MCF 10A (cell line): ENCODE results near the gene MAPK9. TPM values are rescaled to one million over a fixed set of nuclear protein-coding genes. Genes with fewer than 3 reads are reported as not detected.

Source experiments
- BruUV-seq: library from RNA; stranded (reverse); fragments of 400-500 nt; replicated peaks from 2 replicates; lab custom pipeline; 2021; lab: Mats Ljungman, UMichigan
- CTCF ChIA-PET: fragments of 300-600 bp; sonication (Branson Sonifier 250); formaldehyde crosslinking; extraction: SDS; loops from one replicate; lab custom pipeline; 2021; ENCODE audit warnings: antibody characterized with exemption, inconsistent platforms; lab: Yijun Ruan, JAX
- POLR2A ChIA-PET: fragments of 300-600, 350-650 bp; sonication (Branson Sonifier 250); formaldehyde crosslinking; extraction: SDS; loops from one replicate; lab custom pipeline; 2020; ENCODE audit warnings: antibody characterized with exemption, inconsistent platforms; lab: Yijun Ruan, JAX
- DNase-seq: peaks from one replicate; pipeline ENCODE4 v3.0.0-alpha.2; 2018; ENCODE audit not compliant: unreplicated experiment
- H3K27ac Mint-ChIP-seq: one replicate; pipeline ENCODE4 v1.8.0; 2022; ENCODE audit warnings: mild to moderate bottlenecking, low read depth, mixed read lengths; ENCODE audit not compliant: unreplicated experiment
- H3K27me3 Mint-ChIP-seq: one replicate; pipeline ENCODE4 v1.8.0; 2022; ENCODE audit warnings: mixed read lengths; ENCODE audit not compliant: insufficient read depth, unreplicated experiment
- H3K36me3 Mint-ChIP-seq: one replicate; pipeline ENCODE4 v1.8.0; 2022; ENCODE audit warnings: mild to moderate bottlenecking, moderate library complexity, mixed read lengths; ENCODE audit not compliant: insufficient read depth, unreplicated experiment
- H3K4me1 Mint-ChIP-seq: one replicate; pipeline ENCODE4 v1.8.0; 2022; ENCODE audit warnings: mixed read lengths; ENCODE audit not compliant: insufficient read depth, unreplicated experiment
- H3K4me3 Mint-ChIP-seq: one replicate; pipeline ENCODE4 v1.8.0; 2022; ENCODE audit warnings: mild to moderate bottlenecking, moderate library complexity, mixed read lengths; ENCODE audit not compliant: unreplicated experiment
- H3K9me3 Mint-ChIP-seq: one replicate; pipeline ENCODE4 v1.8.0; 2022; ENCODE audit warnings: mixed read lengths; ENCODE audit not compliant: unreplicated experiment
- intact Hi-C: fragments of 100-400 bp; cut with micrococcal nuclease; formaldehyde crosslinking; loops from 2 replicates; pipeline ENCODE4 v1.14.1; 2022
- total RNA-seq: library from RNA; stranded (reverse); gene quantifications from 2 replicates; pipeline ENCODE4 v1.2.3, GENCODE V29; 2022
- TF ChIP-seq, protein P1 (sequence below): fragments of 200-600 bp; IDR thresholded peaks from one replicate; pipeline ENCODE4 v1.8.0; 2022; ENCODE audit warnings: antibody characterized with exemption, mild to moderate bottlenecking; ENCODE audit not compliant: unreplicated experiment

MAPK9 gene
- total RNA-seq, 1 experiment from 2014 or later = 64.0 TPM

GRCh38 chr5:180329138-180329435 is 37.2 kb upstream of the MAPK9 start:
- intact Hi-C loops = loop anchor here (2.0 kb wide), 1 partner anchor 390 kb away; no protein-coding TSS in a partner anchor
- no peaks in the 10 kb centered on the region for H3K9me3 Mint-ChIP-seq
- peaks cover 10% of the 10 kb centered on the region for H3K36me3 Mint-ChIP-seq
- DNase-seq = no peak
- H3K27me3 Mint-ChIP-seq = no peaks in the 10 kb centered on the region
- peaks cover 40% of the 10 kb centered on the region for H3K4me1 Mint-ChIP-seq
- TF ChIP-seq, protein P1, sequence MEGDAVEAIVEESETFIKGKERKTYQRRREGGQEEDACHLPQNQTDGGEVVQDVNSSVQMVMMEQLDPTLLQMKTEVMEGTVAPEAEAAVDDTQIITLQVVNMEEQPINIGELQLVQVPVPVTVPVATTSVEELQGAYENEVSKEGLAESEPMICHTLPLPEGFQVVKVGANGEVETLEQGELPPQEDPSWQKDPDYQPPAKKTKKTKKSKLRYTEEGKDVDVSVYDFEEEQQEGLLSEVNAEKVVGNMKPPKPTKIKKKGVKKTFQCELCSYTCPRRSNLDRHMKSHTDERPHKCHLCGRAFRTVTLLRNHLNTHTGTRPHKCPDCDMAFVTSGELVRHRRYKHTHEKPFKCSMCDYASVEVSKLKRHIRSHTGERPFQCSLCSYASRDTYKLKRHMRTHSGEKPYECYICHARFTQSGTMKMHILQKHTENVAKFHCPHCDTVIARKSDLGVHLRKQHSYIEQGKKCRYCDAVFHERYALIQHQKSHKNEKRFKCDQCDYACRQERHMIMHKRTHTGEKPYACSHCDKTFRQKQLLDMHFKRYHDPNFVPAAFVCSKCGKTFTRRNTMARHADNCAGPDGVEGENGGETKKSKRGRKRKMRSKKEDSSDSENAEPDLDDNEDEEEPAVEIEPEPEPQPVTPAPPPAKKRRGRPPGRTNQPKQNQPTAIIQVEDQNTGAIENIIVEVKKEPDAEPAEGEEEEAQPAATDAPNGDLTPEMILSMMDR = no peak
- ChIA-PET CTCF (interaction anchor here (0.6 to 11.3 kb wide), 58 partner anchors 9 to 427 kb away, joined by 3 to 167 read pairs (median 4); partner anchors contain the start of gene MAPK9), POLR2A (interaction anchor here (0.6 to 2.0 kb wide), 9 partner anchors 10 to 206 kb away, joined by 3 to 15 read pairs (median 3); no protein-coding TSS in a partner anchor)
- BruUV-seq = no TSS peak
- H3K4me3 Mint-ChIP-seq = no peak overlapping the region
- H3K27ac Mint-ChIP-seq = no peak overlapping the region

DNA sequence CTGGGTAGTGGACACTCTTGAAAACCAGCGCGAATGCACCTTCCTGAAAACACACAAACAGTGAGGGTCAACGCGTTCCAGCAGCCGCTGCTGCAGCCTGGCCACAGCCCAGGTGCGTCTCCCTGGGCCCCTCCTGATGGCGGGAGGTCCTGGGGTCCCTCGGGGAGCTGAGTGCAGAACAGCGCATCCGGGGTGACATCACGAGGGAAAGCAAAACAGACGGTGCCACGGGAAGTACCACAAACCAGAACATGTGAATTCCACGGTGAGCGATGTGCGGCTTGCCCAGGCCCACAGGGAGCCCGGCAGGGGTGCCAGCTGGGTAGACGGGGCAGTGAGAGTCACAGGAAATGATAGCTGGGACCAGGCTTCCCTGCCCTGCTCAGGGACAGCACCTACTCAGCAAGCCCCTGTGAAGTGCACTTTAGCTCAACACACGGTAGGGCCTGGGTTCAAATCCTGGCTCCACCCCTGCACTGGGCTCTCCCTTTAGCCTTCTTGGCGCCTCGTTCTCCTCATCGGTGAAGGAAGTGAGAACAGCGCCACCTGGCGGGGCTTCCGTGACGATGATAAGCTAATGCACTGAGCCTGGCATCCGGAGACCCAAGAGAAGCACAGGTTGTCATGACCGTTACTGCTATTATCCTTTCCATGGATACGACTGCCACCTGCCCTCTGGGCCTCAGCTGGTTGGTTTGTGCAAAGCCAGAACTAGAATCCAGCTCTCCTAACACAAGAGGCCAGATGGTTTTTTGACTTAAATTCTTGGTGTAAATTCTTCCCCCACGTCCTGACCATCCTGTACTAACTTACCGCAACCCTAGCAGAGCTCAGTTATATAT is 36.6 kb upstream of the MAPK9 start:
- TF ChIP-seq, protein P1 = peak; percentile 93
- intact Hi-C loops = loop anchor here (1.0 to 2.0 kb wide), 2 partner anchors 35 to 390 kb away; no protein-coding TSS in a partner anchor
- H3K4me1 Mint-ChIP-seq = peaks cover 40% of the 10 kb centered on the region
- DNase-seq = peak; percentile 97
- no peaks in the 10 kb centered on the region for H3K27me3 Mint-ChIP-seq
- peaks cover 11% of the 10 kb centered on the region for H3K36me3 Mint-ChIP-seq
- ChIA-PET CTCF (interaction anchor here (0.6 to 11.3 kb wide), 67 partner anchors 9 to 427 kb away, joined by 3 to 167 read pairs (median 4); partner anchors contain the start of gene MAPK9), POLR2A (interaction anchor here (0.5 to 2.0 kb wide), 10 partner anchors 9 to 205 kb away, joined by 3 to 15 read pairs (median 3); no protein-coding TSS in a partner anchor)
- H3K9me3 Mint-ChIP-seq = no peaks in the 10 kb centered on the region
- no peak overlapping the region for H3K27ac Mint-ChIP-seq
- H3K4me3 Mint-ChIP-seq = no peak overlapping the region
- no TSS peak for BruUV-seq

- H3K4me3 Mint-ChIP-seq = no peak overlapping the region
- no peaks in the 10 kb centered on the region for H3K27me3 Mint-ChIP-seq
- CTCF ChIA-PET = interaction anchor here (0.7 to 7.0 kb wide), 7 partner anchors 12 to 477 kb away, joined by 4 to 103 read pairs (median 6); partner anchors contain the start of gene MAPK9
- POLR2A ChIA-PET = no interaction called here
- peaks cover 16% of the 10 kb centered on the region for H3K36me3 Mint-ChIP-seq
- no peak overlapping the region for H3K27ac Mint-ChIP-seq
- H3K9me3 Mint-ChIP-seq = no peaks in the 10 kb centered on the region
- TF ChIP-seq, protein P1 = no peak
- BruUV-seq = no TSS peak
- no peak for DNase-seq
- peaks cover 38% of the 10 kb centered on the region for H3K4me1 Mint-ChIP-seq
- intact Hi-C loops = no loop called here
Measured at GRCh38 chr5:180326989-180327565, 35.2 kb upstream of the MAPK9 start.

DNA sequence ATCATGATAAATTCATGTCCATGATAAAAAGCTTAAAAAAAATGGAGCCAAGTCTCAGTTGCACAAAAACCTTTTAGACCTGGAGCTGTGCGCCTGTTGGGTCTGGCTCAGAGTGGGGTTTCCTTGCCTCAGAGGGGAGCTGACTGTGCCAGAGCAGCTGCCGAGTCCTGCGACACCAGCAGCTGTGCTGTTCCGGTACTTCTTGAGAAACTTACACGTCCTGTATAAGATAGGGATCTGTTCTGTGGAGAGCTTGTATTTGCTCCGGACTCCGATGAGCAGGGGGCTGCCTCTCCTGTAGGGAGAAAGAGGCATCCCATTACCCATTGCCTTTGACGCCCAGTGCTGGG is 32.7 kb upstream of the MAPK9 start:
- ChIA-PET CTCF (interaction anchor here (0.7 to 5.1 kb wide), 13 partner anchors 8 to 198 kb away, joined by 3 to 41 read pairs (median 5); no protein-coding TSS in a partner anchor), POLR2A (interaction anchor here (0.6 to 2.4 kb wide), 8 partner anchors 9 to 147 kb away, joined by 4 to 14 read pairs (median 5); no protein-coding TSS in a partner anchor)
- BruUV-seq = no TSS peak
- intact Hi-C loops = no loop called here
- H3K36me3 Mint-ChIP-seq = peaks cover 6% of the 10 kb centered on the region
- H3K4me3 Mint-ChIP-seq = no peak overlapping the region
- no peaks in the 10 kb centered on the region for H3K27me3 Mint-ChIP-seq
- H3K4me1 Mint-ChIP-seq = peaks cover 16% of the 10 kb centered on the region
- H3K9me3 Mint-ChIP-seq = no peaks in the 10 kb centered on the region
- no peak overlapping the region for H3K27ac Mint-ChIP-seq
- TF ChIP-seq, protein P1 = no peak
- no peak for DNase-seq
